Heart left ventricle (tissue), 13 donors: ENCODE data around the gene GPC2.

ENCODE experiments used
- CTCF ChIP-seq, 12 donors: fragments of 200-600 bp; sonication (generic) in 4 of 12; IDR thresholded peaks; one replicate each; pipeline versions ENCODE4 v1.5.0 to v1.8.0; 2018 to 2022; ENCODE audit warnings: antibody characterized with exemption in 12 of 12, mild to moderate bottlenecking in 5 of 12
- POLR2A ChIP-seq, 2 donors: fragments of 450-650 bp; IDR thresholded peaks; one replicate each; pipeline ENCODE4 v1.6.1; 2017; ENCODE audit warnings: antibody characterized with exemption in 2 of 2, mild to moderate bottlenecking in 2 of 2, moderate library complexity in 2 of 2
- donor health status: ischemic (EF 13 %, LVEDD 7.1; RV severe dilation, severe dysfunction).
- donor health status: DM: no; HTN: yes; CAD: no.
- donor health status: DM: no; HTN: no; CAD: no.
- donor health status: ischemic (EF 25% LVEDD 6.9; RV normal size, moderate dysfunction).
- donor health status: ischemic (EF 25% LVEDD 5.7; RV mildly dilated, moderate dysfunction).
- donor health status: ischemic (EF 35%, LVEDD 5.7; RV mildly dilated, moderate dysfunction).
- donor health status: nonischemic (EF 11% LVEDD 7.7; RV severe dilation, severe dysfunction).
- donor health status: DM: yes; HTN: yes; CAD: no.
- donor health status: PGD.
- donor health status: ischemic (EF 29% LVEDD 5.4; RV normal size, mild dysfunction).
- donor health status: nonischemic (EF 23%, LVEDD 6.1; RV moderate dilation, normal function).

DNA sequence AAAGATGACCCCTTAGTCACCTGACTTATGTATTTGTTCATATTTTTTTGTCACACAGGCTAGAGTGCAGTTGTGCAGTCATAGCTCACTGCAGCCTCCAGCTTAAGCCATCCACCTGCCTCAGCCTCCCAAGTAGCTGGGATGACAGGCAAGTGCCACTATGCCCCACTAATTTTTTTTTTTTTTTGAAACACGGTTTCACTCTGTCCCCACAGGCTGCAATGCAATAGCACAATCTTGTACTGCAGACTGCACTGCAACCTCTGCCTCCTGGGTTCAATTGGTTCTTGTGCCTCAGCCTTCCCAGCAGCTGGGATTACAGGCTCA lies 48.6 kb downstream of the GPC2 start:
- TF ChIP-seq CTCF (IDR thresholded peaks at IDR 0.05) (no peak), POLR2A (IDR thresholded peaks at IDR 0.05) (no peak)
